ENCODE results near the gene AIG1.
"Not testable (repeated sequence)": the region's sequence is repeated elsewhere in the genome, so short reads cannot be mapped to it uniquely, and the experiment has no call there.

AIG1 gene

DNA sequence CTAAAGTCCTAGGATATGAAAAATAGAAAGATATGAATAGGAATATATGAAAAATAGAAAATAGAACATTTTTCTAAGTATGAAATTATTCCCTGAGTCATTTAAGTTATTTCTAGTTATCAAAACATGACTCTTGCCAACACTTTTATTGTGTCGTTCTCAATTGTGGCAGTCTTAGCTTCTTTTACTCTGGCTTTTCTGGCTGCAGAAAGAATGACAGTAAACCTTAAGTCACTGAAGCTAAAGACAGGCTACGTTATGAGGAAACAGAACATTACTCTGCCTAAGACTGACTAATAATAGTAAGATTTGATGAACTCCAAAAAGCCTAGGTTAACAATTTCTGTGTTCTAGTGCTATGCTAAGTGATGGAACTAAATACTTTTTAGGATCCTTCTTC lies 74.6 kb downstream of the AIG1 start:
- no peak for DNase-seq

- DNase-seq = no peak
These were observed 75.3 kb downstream of the AIG1 start for GRCh38 chr6:143135797-143136561.

DNA sequence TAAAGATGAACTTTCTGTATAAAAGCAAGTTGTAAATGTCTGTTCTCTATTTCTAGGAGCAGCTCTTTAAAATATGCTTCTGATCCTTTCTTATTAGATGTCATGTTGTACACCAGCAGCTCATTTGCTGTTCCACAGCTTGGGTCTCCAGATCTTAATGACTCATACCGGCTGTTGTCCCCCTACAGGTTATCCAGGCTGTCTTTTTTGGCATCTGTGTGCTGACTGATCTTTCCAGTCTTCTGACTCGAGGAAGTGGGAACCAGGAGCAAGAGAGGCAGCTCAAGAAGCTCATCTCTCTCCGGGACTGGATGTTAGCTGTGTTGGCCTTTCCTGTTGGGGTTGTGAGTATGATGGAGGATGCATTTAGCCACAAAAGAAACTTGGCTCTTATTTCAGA lies 76.0 kb downstream of the AIG1 start:
- no peak for DNase-seq

GRCh38 chr6:143139239-143139784 lies 78.6 kb downstream of the AIG1 start:
- peak; percentile 28 to 30 for DNase-seq

DNA sequence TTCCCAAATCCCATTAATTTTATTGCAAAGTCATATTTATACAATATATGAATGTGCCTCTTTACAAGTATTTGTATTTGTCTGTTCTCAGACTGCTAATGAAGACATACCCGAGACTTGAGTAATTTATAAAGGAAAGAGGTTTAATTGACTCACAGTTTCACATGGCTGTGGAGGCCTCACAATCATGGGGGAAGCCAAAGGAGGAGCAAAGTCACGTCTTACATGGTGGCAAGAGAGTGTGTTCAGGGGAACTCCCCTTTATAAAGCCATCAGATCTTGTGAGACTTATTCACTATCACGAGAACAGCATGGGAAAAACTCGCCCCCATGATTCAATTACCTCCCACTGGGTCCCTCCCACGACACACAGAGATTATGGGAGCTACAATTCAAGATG lies 79.2 kb downstream of the AIG1 start:
- peak; percentile 59 to 65 for DNase-seq

DNA sequence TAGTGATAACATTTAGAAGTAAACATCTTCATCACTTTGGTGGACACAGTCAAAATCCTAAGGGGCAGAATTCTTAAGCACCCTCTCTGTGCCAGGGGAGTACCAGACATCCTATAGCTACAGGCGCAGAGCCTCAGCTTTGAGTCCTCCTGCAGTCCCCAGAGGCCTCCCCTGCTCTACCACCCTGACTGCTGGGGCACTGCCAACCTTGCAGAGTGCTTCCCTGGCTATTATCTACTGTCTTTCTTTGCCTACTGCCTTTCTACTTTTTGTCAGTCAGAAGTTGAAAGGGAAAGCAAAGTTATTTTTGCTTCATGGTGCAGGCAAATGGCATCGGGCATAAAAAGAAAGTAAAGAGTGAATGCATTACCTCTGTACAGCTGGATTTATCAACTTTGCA lies 80.1 kb downstream of the AIG1 start:
- no peak for DNase-seq

DNA sequence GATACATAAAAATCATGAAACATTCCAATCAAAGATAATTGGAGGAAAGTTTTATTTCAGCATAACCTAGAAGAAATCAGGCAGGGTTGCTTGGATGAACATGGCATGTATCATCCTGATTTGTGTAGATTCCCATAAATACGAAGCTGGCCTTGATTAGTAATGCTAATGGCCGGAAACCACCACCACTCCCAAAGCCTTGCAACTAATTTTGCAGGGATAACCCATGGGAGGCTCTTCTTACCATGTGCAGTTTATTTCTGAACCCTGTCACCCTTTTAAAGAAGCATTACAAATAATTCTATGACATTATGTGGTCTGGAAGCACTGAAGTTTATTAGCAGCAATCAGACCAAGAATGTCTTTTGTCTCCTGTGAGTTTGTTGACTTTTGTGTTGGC lies 80.8 kb downstream of the AIG1 start:
- DNase-seq = no peak

DNA sequence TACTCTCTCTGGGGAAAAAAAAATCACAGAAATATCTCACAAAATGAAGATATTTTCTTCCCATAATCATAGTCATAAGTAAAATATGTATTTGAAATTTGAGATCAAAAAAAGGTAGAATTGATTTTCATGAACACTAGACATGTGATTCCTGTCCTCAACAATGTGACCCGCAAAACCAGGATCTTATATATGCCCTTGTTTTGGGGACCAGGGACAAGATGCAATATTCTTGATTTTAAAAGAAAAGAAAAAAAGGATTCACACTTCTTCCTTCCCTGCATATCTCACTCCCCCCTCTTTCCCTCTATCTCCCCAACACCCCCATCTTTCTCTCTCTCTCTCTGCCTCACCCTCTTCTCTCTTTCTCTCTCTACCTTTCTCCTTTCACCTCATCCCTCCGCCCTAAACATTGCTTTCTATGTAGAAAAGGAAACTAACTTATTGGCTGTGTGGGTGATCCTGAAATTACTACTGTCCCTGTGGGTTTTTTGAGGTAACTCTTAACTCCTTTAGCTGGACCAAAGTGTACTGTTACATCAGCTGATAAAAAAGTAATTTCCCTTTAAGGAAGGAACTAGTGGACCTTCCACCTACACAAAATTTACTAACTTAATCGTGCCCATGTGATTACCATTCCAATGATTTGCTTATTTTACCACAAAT lies 85.6 kb downstream of the AIG1 start:
- DNase-seq = no peak

DNA sequence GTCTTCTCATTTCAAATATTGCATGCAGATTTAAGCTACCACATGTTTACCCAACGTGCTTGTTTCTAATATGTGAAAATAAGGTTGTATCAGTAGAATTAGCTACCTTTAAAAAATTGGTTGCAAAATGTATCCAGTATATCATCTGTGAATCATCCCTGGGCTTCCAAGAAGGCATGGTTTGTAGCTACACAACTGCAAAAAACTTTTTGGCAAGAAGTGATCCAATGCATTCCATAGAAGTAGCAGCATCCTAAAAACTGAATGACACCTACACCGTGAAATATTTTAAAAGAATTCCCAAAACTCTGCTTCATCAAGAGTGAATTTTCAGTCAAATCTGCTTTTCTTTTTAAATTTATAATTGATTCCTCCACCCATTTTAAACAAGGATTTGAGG lies 89.1 kb downstream of the AIG1 start:
- no peak for DNase-seq

DNA sequence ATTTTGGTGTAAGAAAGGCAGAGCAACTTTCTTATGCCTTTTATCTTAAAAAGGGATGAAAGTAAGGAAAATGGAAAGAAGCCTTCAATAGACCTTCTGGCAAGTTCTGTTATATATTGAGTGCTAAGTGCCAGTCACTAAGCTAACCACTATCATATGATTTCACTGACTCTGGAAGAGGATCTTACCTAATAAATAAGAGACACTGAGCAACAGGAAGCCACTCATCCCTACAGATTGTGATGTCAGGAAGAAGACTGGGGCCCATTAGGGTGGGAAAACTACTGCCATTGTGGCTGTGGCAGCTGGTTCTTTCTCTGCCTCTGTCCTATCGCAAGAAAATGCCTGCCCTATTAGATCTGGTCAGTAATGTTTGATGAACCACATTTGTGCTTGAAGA lies 89.6 kb downstream of the AIG1 start:
- no peak for DNase-seq

DNA sequence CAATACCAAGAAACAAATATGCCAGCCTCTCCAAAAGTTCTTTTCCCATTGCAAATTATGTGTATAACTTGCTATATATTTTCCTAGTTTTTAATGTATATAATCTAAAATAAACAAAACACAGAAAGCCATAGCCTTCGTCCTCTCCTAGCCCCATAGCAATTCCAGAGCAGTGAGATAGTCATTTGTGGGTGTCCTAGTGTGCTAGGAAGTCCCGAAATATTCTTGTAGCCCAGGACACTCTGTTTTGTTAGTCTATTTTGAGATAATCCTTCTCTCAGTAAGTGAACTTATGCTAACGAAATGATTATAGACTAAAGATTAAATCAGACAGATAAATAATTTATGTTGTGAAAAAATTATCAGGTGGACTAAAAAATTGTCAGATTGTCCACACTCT lies 90.7 kb downstream of the AIG1 start:
- DNase-seq = no peak

- DNase-seq = no peak
These were observed 95.0 kb downstream of the AIG1 start for GRCh38 chr6:143155681-143156080.

DNA sequence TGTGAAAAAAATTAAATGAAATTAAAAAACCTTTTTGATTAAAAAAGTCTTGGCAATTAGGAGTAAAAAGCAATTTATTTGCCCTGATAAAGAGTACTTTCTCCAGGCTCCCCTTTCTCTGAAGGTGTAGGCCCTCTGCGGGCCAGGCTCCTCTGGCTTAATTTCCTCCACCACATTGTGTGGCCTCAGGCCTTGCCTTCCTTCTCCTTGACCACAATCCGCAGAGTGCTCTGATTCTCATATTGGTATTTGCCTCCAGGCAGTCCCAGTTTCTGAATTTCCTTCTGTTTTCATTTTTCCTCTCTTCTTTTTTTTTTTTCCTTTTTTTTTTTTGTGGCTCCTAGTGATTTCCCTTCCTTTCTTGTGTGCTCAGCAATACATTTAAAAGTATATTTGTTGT lies 96.4 kb downstream of the AIG1 start:
- no peak for DNase-seq

DNA sequence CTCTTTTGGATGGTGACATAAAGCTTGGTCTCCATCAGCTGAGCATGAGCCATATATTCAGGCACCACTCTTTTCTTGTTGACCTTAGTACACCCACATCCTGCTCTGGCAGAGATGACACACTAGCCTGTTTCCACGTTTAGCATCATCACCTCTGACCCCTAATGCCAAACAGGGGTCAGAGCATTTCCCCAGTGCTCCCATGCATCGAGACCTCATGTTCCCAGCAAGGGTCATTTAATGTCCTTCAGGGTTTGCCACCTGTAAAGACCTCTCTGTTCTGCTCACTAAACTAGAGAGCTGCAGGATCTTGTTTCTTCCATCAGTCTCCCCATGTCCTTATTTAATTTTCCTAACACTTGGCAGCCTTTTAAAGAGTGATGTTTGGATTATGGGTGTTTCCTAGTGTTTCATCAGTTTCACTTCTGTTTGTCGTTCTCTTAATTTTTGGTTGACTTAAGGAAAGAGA lies 97.5 kb downstream of the AIG1 start:
- no peak for DNase-seq

DNA sequence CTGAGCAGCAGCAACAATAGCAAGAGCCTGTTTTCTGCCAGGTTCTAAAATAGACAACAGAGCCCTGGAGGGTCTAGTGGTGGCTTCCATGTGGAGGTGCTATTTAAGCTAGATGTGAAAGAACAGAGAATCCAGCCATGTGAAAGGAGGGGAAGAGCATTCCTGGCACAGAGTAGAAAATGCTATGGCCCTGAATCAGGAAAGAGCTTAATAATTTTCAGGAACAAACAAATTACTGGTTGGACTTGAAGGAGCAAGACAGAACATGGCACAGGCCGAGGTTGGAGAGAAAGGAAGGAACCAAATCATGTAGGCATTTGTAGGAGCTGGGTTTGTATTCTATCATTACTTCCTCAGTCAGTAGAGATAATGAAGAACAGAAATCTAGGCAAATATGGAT lies 98.3 kb downstream of the AIG1 start:
- no peak for DNase-seq

DNA sequence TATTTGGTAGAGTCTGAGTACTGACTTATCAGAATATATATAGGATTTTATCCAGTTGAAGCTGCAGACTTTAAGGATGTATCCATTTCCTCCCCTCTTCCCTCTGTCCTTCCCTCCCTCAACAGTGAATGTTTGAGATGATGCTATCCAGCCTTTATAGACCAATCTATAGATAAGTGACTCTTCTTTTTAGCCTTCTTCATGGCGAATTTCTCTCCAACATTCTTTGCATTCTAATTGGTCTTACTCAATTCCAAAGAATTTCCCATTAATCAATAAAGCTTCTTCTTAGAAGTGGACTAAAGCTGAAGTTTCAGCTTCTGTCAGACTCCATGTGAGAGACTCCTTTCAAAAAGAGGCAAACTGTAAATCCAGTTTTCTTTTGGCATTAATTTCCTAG lies 99.3 kb downstream of the AIG1 start:
- no peak for DNase-seq

DNA sequence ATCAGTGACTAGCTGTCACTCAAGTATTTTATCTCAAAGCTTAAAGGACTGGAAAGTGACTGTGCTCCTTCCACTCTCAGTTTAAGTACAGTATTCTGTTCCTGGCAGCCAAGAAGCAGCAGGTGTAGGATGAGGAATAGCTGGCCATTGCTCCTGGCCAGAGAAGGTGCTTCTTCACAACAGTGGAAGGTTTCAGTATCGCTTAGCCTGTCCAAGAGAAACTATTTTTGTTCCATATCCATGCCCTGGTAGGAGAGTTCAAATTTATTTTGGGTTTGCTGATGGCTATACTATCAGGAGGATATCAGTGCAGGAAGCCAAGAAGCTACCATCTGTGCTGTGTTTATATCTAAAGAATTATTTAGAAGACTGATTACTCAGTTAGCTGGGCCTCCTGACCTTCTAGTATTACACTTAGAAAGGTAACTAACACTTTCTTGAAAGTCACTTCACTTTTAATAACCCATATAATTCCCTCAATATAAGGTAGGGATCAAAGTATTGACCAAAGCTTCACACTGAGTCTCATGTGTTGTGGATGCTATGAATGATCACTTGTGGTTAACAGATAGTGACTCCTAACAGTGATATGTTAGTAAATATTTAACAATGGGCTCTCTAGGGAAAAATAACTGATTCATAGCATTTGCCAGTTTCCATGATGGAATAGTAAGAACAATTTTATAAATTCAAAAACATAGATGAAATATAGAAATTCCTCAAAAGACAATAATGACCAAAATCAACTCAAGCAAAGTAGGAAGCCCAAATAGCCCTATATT lies 99.9 kb downstream of the AIG1 start:
- no peak for DNase-seq

GRCh38 chr6:143163621-143164020 lies 102.9 kb downstream of the AIG1 start:
- DNase-seq = no peak

DNA sequence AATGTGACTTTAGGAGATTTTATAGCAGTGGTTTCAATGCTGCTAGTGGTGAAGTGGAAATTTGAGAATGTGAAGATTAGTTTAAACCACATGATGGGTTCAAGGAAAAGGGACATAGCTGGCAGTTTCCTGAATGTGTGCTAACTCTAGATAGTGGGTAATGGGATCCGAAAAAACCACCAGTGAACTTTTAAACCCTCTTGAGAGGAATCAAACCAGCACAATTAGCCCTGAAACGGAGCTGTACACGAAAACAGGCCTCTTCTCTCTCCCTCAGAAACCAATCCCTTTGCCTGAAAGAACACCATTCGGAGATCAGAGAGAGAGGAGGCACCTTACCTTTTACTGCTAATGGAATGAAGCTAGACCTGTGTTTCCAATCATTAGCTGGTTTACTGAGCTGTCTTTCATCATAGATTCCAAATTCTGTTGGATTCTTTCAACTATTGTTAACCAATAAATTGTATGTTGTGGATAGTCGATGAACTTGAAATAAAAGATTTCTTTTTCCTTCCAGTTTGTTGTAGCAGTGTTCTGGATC lies 103.9 kb downstream of the AIG1 start:
- no peak for DNase-seq

- no peak for DNase-seq
These were observed 104.7 kb downstream of the AIG1 start for GRCh38 chr6:143165315-143165855.

- no peak for DNase-seq
These were observed 105.6 kb downstream of the AIG1 start for GRCh38 chr6:143166247-143166695.

DNA sequence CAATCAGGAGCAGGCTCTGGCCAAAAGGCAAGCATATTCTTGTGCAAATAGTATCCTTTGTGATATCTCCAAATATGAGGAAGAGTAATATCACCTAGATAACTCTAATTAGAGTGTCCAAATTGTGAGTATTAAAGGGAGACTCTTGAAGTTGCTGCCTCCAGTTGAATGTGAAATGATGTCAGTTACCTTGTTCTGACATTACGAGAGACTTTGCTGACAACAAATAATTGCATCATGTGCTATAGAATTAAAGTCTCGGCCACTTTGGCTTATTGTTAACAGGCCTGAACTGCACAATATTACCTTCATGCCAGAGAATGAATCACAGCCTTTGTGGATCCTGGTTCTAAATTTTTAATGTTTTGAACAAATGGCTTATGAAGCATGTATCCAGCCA lies 106.5 kb downstream of the AIG1 start:
- DNase-seq = no peak

GRCh38 chr6:143168396-143168816 lies 107.7 kb downstream of the AIG1 start:
- not testable (repeated sequence) for DNase-seq
